Spinal cord (tissue), 10 donors: Measurements from ENCODE around the gene UNG. TPM values are rescaled to one million over a fixed set of nuclear protein-coding genes. Genes with fewer than 3 reads are reported as not detected.
A peak's percentile ranks its signal among the peaks of the same experiment; 100 is the strongest.
"Not testable (repeated sequence)": the region's sequence is repeated elsewhere in the genome, so short reads cannot be mapped to it uniquely, and the experiment has no call there.

Experiments
- DNase-seq, 6 donors: peaks; one replicate each; pipeline versions ENCODE4 v3.0.0 to v3.0.0-alpha.2; 2013 to 2015; ENCODE audit warnings: low spot score in 6 of 6, low read depth in 4 of 6
- H3K27ac ChIP-seq: one replicate; pipeline ENCODE4 v1.5.1; 2013; ENCODE audit warnings: low read depth, low read length, control low read depth
- H3K27me3 ChIP-seq: one replicate; pipeline ENCODE4 v1.6.1; 2013; ENCODE audit warnings: low read length; ENCODE audit not compliant: control insufficient read depth, insufficient read depth
- H3K36me3 ChIP-seq: one replicate; pipeline ENCODE4 v1.6.1; 2013; ENCODE audit warnings: low read length; ENCODE audit not compliant: control insufficient read depth, insufficient read depth
- H3K4me1 ChIP-seq: one replicate; pipeline ENCODE4 v1.6.1; 2013; ENCODE audit warnings: low read length; ENCODE audit not compliant: control insufficient read depth, insufficient read depth
- H3K4me3 ChIP-seq: one replicate; pipeline ENCODE4 v1.5.1; 2013; ENCODE audit warnings: low read depth, low read length, control low read depth
- H3K9me3 ChIP-seq: one replicate; pipeline ENCODE4 v1.6.1; 2013; ENCODE audit warnings: low read length; ENCODE audit not compliant: control insufficient read depth, insufficient read depth
- WGBS: methylation state at CpG from one replicate; pipeline ENCODE4 v1.1.5; 2013; ENCODE audit warnings: missing lambda C conversion rate; ENCODE audit not compliant: insufficient coverage; 5-methylcytosine and 5-hydroxymethylcytosine counted together
- long read RNA-seq, 4 donors: transcript quantifications; one replicate each; lab custom pipeline, GENCODE V29; 2026
- polyA plus RNA-seq, 2 donors: library from polyadenylated mRNA; unstranded; fragments of 120-200 nt; gene quantifications; one replicate each; pipeline ENCODE4 v1.2.1, GENCODE V29; 2013; ENCODE audit not compliant: insufficient read length in 2 of 2
- total RNA-seq, 2 donors: library from RNA; depleted of rRNA in 1 of 2; stranded (reverse); fragments of 120-200 nt in 1 of 2; fragments of >200 nt in 1 of 2; gene quantifications; one replicate each; pipeline versions ENCODE4 v1.2.3 to v1.2.4, GENCODE V29; 2013 to 2014
- donor health status: healthy.

Gene UNG
- 10 to 100 TPM; 19.4 to 29.5 TPM for total RNA-seq
- 10 to 100 TPM; 30.0 to 30.9 TPM for polyA plus RNA-seq
- long read RNA-seq, donor 1, transcript UNG-201 (7 exons, 2,071 nt) = minor isoform, 5 of 17 reads
- long read RNA-seq, donor 1, transcript UNG-202 (6 exons, 2,130 nt) = major isoform, 12 of 17 reads
- long read RNA-seq, donor 1, partial matches to known transcripts = 0 of 17 reads
- long read RNA-seq, donor 1, other reads (novel, unspliced or antisense) = 0 of 17 reads
- long read RNA-seq, donor 2, partial matches to known transcripts = 0 of 3 reads
- long read RNA-seq, donor 2, other reads (novel, unspliced or antisense) = 0 of 3 reads
- long read RNA-seq, donor 3, transcript UNG-202 (6 exons, 2,130 nt) = major isoform, 6 of 8 reads
- long read RNA-seq, donor 3, partial matches to known transcripts = 0 of 8 reads
- long read RNA-seq, donor 3, other reads (novel, unspliced or antisense) = 0 of 8 reads
- long read RNA-seq, donor 4, transcript UNG-202 (6 exons, 2,130 nt) = major isoform, 10 of 14 reads
- long read RNA-seq, donor 4, partial matches to known transcripts = 0 of 14 reads
- long read RNA-seq, donor 4, other reads (novel, unspliced or antisense) = 0 of 14 reads

DNA sequence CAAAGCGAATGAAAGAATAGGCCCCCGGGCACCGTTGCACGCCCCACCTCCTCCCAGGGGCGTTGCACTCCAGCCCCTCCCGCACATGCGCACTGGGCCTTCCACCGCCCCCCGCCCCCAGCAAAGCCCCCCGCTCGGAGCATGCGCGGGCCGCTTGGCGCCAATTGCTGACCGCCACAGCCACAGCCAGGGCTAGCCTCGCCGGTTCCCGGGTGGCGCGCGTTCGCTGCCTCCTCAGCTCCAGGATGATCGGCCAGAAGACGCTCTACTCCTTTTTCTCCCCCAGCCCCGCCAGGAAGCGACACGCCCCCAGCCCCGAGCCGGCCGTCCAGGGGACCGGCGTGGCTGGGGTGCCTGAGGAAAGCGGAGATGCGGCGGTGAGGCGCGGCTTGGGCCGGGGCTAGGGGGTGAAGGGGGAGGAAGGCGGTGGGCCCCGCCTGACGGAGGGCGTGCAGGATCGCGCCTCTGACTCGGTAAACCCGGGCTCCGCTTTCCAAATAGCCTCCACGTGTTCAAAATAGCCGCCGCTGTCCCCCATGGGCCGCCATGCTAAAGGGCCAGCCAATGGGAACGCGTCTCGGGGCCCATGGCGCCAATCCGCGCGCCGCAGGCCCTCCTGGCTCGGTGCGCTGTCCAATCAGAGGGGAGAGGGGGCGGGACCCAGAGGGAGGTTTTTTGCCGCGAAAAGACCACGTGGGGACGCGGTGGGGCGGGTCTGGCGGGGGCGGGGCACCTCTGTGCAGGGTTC, at the start of gene UNG:
Gene UNG (plus strand): TSS at position 163 of the 748 bp plus-strand sequence. CDS start 83 bp downstream, at position 246.
- peak; percentile 87 to 99 (median 94) for DNase-seq
- H3K27me3 ChIP-seq = no peaks in the 10 kb centered on the region
- H3K27ac ChIP-seq = peak within 1 kb of the TSS; percentile 86
- H3K4me1 ChIP-seq = peaks cover 22% of the 10 kb centered on the region
- peak within 1 kb of the TSS; percentile 78 for H3K4me3 ChIP-seq
- under 1% methylated on average over 56 of the region's 71 CpGs for WGBS
- H3K36me3 ChIP-seq = peaks cover 25% of the 10 kb centered on the region
- H3K9me3 ChIP-seq = no peaks in the 10 kb centered on the region

DNA sequence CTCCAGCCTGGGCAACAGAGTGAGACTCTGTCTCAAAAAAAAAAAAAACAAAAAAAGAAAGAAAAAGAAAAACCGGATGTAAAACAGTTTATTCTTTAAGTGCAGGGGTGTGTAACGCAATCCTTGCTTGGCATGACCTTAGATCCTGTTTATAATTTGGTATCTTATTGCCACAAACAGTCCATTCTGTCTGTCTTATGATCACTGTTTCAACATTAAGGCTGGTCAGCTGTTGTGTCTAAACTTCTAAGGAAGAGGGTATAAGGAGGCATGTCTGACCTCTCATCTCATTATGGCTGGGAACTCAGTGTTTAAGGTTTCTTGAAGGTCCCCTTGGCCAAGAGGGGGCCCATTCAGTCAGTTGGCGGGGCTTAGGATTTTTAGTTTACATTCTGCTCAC, 48.7 kb upstream of the UNG start:
- WGBS = no CpG with 5 or more reads among the region's 3 CpGs
- peaks cover 14% of the 10 kb centered on the region for H3K4me1 ChIP-seq
- not testable (repeated sequence) for H3K27me3 ChIP-seq, H3K36me3 ChIP-seq, H3K9me3 ChIP-seq, DNase-seq, H3K4me3 ChIP-seq, H3K27ac ChIP-seq

DNA sequence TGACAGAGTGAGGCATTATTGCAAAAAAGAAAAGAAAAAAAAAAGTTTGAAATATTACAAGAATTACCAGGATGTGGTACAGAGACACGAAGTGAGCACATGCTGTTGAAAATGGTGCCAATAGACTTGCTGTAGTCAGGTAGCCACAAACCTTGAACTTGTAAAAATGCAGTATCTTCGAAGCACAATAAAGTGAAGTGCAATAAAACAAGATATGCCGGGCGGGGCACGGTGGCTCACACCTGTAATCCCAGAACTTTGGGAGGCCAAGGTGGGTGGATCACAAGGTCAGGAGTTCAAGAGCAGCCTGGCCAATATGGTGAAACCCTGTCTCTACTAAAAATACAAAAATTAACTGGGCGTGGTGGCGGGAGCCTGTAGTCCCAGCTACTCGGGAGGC, 47.6 kb upstream of the UNG start:
- not testable (repeated sequence) for H3K9me3 ChIP-seq, H3K4me3 ChIP-seq, DNase-seq, H3K36me3 ChIP-seq, H3K27ac ChIP-seq, H3K27me3 ChIP-seq
- peaks cover 14% of the 10 kb centered on the region for H3K4me1 ChIP-seq
- 74% methylated on average over 8 of the region's 8 CpGs for WGBS

- peaks cover 2% of the 10 kb centered on the region for H3K36me3 ChIP-seq
- no peaks in the 10 kb centered on the region for H3K27me3 ChIP-seq
- H3K4me1 ChIP-seq = peaks cover 14% of the 10 kb centered on the region
- WGBS = 0% methylated on average over 4 of the region's 6 CpGs
- no peaks in the 10 kb centered on the region for H3K9me3 ChIP-seq
- H3K4me3 ChIP-seq = peak overlapping the region; percentile 87
- H3K27ac ChIP-seq = peak overlapping the region; percentile 57
- peak in 1 of 6 donors; percentile 50 for DNase-seq
These were observed 45.3 kb upstream of the UNG start for GRCh38 chr12:109052097-109052413.

- Histone ChIP-seq H3K4me1 (peaks cover 14% of the 10 kb centered on the region), H3K4me3 (peak within 1 kb of the TSS; percentile 87), H3K9me3 (no peaks in the 10 kb centered on the region), H3K27me3 (no peaks in the 10 kb centered on the region), H3K27ac (peak within 1 kb of the TSS; percentile 57), H3K36me3 (peaks cover 2% of the 10 kb centered on the region)
- DNase-seq = peak; percentile 7 to 96 (median 78)
- 0% methylated on average over 51 of the region's 61 CpGs for WGBS
These were observed 44.7 kb upstream of the UNG start, which contains the start of gene USP30 for GRCh38 chr12:109052414-109053323. Gene USP30 (plus strand): TSS chr12:109052576. CDS start chr12:109052679, 103 bp downstream.

GRCh38 chr12:109053382-109054123, 43.8 kb upstream of the UNG start:
- peak in 1 of 6 donors; percentile 3 for DNase-seq
- WGBS = 27% methylated on average over 7 of the region's 9 CpGs
- peaks cover 14% of the 10 kb centered on the region for H3K4me1 ChIP-seq
- peaks cover 2% of the 10 kb centered on the region for H3K36me3 ChIP-seq
- H3K4me3 ChIP-seq = peak overlapping the region; percentile 87
- no peaks in the 10 kb centered on the region for H3K27me3 ChIP-seq
- no peaks in the 10 kb centered on the region for H3K9me3 ChIP-seq
- H3K27ac ChIP-seq = no peak overlapping the region

DNA sequence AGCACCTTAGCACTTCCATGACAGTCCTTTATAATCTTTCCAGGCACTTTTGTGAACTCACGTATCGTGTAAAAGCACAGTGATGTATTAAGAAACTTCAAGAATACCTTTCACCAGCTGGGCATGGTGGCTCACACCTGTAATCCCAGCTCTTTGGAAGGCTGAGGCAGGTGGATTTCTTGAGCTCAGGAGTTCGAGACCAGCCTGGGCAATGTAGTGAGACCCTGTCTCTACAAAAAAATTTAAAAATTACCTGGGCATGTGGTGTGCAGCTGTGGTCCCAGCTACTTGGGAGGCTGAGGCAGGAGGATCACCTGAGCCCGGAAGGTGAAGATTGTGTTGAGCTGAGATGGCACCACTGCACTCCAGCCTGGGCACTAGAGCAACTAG, 43.3 kb upstream of the UNG start:
- H3K4me3 ChIP-seq = peak overlapping the region; percentile 87
- H3K27me3 ChIP-seq = not testable (repeated sequence)

GRCh38 chr12:109054520-109054919, 42.9 kb upstream of the UNG start:
- H3K4me1 ChIP-seq = peaks cover 14% of the 10 kb centered on the region
- no peak overlapping the region for H3K27ac ChIP-seq

More for the DNA sequence above, 43.3 kb upstream of the UNG start:
- H3K27ac ChIP-seq, H3K36me3 ChIP-seq, DNase-seq, H3K9me3 ChIP-seq: not testable (repeated sequence)
- H3K4me1 ChIP-seq = peaks cover 14% of the 10 kb centered on the region
- 100% methylated on average over 1 of the region's 4 CpGs for WGBS

More at GRCh38 chr12:109054520-109054919, 42.9 kb upstream of the UNG start:
- Histone ChIP-seq H3K4me3 (no peak overlapping the region), H3K27me3 (no peaks in the 10 kb centered on the region), H3K36me3 (peaks cover 8% of the 10 kb centered on the region), H3K9me3 (no peaks in the 10 kb centered on the region)
- DNase-seq = no peak
